ENCODE results near the gene ADCY7. TPM values are rescaled to one million over a fixed set of nuclear protein-coding genes. Genes with fewer than 3 reads are reported as not detected.

ADCY7 gene
- total RNA-seq, 1 experiment from 2014 or later: 4.0 TPM

DNA sequence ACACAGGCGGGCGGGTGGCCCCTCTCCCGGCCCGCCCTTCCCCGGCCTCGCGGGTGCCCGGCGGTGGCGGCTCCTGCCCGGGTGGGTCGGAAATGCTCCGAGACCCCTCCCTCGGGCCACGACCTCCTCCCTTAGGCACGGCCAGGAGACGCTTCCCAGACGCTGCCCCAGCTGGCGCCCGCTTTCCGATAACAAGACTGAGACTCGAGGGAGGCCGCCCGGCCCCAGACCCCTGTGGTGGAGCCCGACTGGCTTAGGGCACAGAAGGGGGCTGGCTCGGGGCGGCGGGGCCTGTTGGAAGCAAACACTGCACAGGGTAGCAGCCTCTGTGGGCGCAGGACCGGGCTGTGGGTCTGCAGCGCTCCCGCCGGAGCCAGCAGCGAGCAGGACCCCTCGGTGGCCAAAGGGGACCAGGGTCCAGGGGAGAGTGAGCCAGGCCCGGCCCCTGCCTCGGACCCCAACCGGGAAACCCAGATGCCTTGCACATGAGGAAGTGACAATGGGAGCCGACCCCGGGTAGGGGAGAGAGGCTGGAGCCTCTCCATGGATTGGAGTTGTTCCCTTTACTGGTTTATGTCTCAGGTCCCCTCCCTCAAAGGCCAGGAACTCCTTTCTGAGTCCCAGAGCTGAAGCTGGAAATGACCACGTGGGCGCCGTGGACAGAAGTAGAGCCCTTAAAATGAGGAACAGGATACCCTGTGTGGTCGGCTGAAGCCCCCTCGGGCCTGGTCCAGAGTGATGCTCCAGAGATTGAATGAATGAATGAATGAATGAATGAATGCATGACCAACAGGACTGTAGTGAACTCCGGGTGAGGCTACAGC, 19.8 kb upstream of the ADCY7 start:
- H3K56ac ChIP-seq (ENCODE audit: insufficient read length, low read depth, low read length): no peak overlapping the region
- H2AFZ ChIP-seq (ENCODE audit: low read length): no peak overlapping the region
- peak overlapping the region; percentile 75 for H3K14ac ChIP-seq (ENCODE audit: insufficient read depth, low read length)
- no peak overlapping the region for H3K18ac ChIP-seq (ENCODE audit: insufficient read length, low read depth, low read length)
- no peaks in the 10 kb centered on the region for H3K9me3 ChIP-seq (ENCODE audit: control insufficient read depth, low read depth, low read length)
- Mint-ChIP-seq H3K4me3 (peak overlapping the region; percentile 68 to 78), H3K4me1 (peaks cover 21 to 40% of the 10 kb centered on the region in 2 experiments), H3K9me3 (no peaks in the 10 kb centered on the region), H3K27me3 (ENCODE audit: low read depth) (peaks cover 35% of the 10 kb centered on the region), H3K36me3 (ENCODE audit: insufficient read depth in 1 of 3, low read depth in 3 of 3) (no peaks in the 10 kb centered on the region), H3K27ac (no peak overlapping the region)
- no peaks in the 10 kb centered on the region for H3K79me2 ChIP-seq (ENCODE audit: insufficient read depth, low read length)
- H4K8ac ChIP-seq (replicated peaks; ENCODE audit: insufficient read length, low read depth, low read length): no peak overlapping the region
- no peak overlapping the region for H2AK5ac ChIP-seq (ENCODE audit: insufficient read length, low read length)
- no peak overlapping the region for H3K4ac ChIP-seq (ENCODE audit: low read depth, low read length)
- H2BK5ac ChIP-seq (ENCODE audit: insufficient read length, low read length): no peak overlapping the region
- H3K23ac ChIP-seq (ENCODE audit: insufficient read length, low read depth, low read length): no peak overlapping the region
- no peak overlapping the region for H2BK12ac ChIP-seq (ENCODE audit: insufficient read length, low read depth, low read length)
- H3T11ph ChIP-seq (ENCODE audit: low read length): no peak overlapping the region
- no peak overlapping the region for H2BK20ac ChIP-seq (ENCODE audit: low read depth, low read length, poor library complexity, severe bottlenecking)
- no peaks in the 10 kb centered on the region for H4K20me1 ChIP-seq (ENCODE audit: control insufficient read depth, insufficient read depth, insufficient read length)
- TF ChIP-seq, protein P1, sequence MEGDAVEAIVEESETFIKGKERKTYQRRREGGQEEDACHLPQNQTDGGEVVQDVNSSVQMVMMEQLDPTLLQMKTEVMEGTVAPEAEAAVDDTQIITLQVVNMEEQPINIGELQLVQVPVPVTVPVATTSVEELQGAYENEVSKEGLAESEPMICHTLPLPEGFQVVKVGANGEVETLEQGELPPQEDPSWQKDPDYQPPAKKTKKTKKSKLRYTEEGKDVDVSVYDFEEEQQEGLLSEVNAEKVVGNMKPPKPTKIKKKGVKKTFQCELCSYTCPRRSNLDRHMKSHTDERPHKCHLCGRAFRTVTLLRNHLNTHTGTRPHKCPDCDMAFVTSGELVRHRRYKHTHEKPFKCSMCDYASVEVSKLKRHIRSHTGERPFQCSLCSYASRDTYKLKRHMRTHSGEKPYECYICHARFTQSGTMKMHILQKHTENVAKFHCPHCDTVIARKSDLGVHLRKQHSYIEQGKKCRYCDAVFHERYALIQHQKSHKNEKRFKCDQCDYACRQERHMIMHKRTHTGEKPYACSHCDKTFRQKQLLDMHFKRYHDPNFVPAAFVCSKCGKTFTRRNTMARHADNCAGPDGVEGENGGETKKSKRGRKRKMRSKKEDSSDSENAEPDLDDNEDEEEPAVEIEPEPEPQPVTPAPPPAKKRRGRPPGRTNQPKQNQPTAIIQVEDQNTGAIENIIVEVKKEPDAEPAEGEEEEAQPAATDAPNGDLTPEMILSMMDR (conservative IDR thresholded peaks at IDR 0.05): no peak
- H3K27ac ChIP-seq (ENCODE audit: insufficient read length, low read depth, low read length): no peak overlapping the region
- no peak overlapping the region for H2BK120ac ChIP-seq (ENCODE audit: low read depth, low read length, poor library complexity, severe bottlenecking)
- H3K4me2 ChIP-seq (ENCODE audit: insufficient read depth, insufficient read length, low read length): peak overlapping the region; percentile 26
- no peaks in the 10 kb centered on the region for H3K79me1 ChIP-seq (ENCODE audit: insufficient read depth, low read depth, low read length, poor library complexity, severe bottlenecking)
- H4K5ac ChIP-seq (ENCODE audit: insufficient read length, low read depth, low read length): no peak overlapping the region
- no peak for DNase-seq
- peaks cover 6% of the 10 kb centered on the region for H3K27me3 ChIP-seq (ENCODE audit: insufficient read depth, low read length)
- H3K9ac ChIP-seq (ENCODE audit: extremely low read depth, insufficient read length, low read length): no peak overlapping the region
- H2BK15ac ChIP-seq (ENCODE audit: low read depth, low read length): no peak overlapping the region
- H3K23me2 ChIP-seq (ENCODE audit: insufficient read length, low read depth, low read length, poor library complexity, severe bottlenecking): peaks cover 5% of the 10 kb centered on the region
- WGBS (ENCODE audit: extremely low coverage, insufficient read length, low lambda C conversion rate): no CpG with 5 or more reads among the region's 46 CpGs
- H3K4me1 ChIP-seq (ENCODE audit: insufficient read depth, low read length): no peaks in the 10 kb centered on the region
- H4K91ac ChIP-seq (ENCODE audit: insufficient read length, low read depth, low read length): no peak overlapping the region

Data from H9 (cell line).